Gastroesophageal sphincter (tissue), 3 donors: ENCODE data around the gene ITGAE.

ENCODE experiments used
- CTCF ChIP-seq, 4 experiments: fragments of 200-600 bp in 2 of 4; fragments of 450-650 bp in 2 of 4; sonication (generic) in 1 of 4; IDR thresholded peaks; one replicate each; pipeline ENCODE4 v1.5.1; 2017 to 2019; ENCODE audit warnings: antibody characterized with exemption in 4 of 4, mild to moderate bottlenecking in 2 of 4, moderate library complexity in 2 of 4
- POLR2A ChIP-seq, 2 donors: fragments of 450-650 bp; IDR thresholded peaks; one replicate each; pipeline ENCODE4 v1.6.1; 2017; ENCODE audit warnings: antibody characterized with exemption in 2 of 2, mild to moderate bottlenecking in 2 of 2, moderate library complexity in 1 of 2

DNA sequence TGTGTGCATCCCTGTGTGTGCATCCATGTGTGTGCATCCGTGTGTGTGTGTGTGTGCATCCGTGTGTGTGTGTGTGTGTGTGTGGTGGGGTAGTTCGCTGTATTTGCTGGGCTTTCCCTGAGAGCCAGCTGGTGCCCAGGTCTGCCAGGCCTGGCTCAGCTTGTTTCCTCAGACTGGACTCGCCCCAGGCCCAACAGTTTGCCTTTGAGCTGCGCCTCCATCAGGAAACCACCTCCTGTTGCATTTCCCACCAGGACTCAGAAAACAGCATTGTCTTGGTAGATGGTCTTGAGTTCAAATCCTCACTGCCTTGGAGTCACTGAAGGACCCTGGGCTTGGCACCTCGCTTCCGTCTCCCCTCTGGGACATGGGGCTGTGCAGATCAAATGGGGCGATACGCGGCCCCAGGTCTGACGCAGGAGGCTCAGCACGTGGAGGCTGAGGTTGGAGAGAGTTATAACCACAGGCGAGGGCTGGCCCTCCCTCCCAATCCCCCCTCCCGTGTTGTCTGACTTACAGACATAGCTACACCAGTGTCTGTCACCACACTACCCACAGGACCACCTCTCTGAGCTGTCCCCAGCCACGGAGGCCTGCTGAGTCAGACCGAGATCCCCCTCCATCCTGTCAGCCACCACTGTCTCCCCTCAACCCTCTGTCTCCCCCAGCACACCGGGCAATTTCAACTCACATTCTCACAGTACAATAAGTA, 4.7 kb downstream of the ITGAE start:
- no peak for TF ChIP-seq CTCF (IDR thresholded peaks at IDR 0.05)
- TF ChIP-seq POLR2A (IDR thresholded peaks at IDR 0.05) = no peak
